Suppressor macrophage (primary cell): Measurements from ENCODE around the gene BMAL2.

Experiments
- DNase-seq, 4 experiments: peaks; one replicate each; pipeline ENCODE4 v3.0.0-alpha.2; 2020 to 2022

BMAL2 gene

GRCh38 chr12:27359578-27360340 is 27.1 kb downstream of the BMAL2 start:
- DNase-seq, result no peak

- no peak for DNase-seq
These were observed 28.7 kb downstream of the BMAL2 start for GRCh38 chr12:27361372-27361771.

GRCh38 chr12:27366621-27367020 is 34.0 kb downstream of the BMAL2 start:
- DNase-seq, result no peak

- no peak for DNase-seq
These were observed 34.4 kb downstream of the BMAL2 start for GRCh38 chr12:27367078-27367477.

- DNase-seq, result no peak
These were observed 49.6 kb downstream of the BMAL2 start for GRCh38 chr12:27382171-27382795.
